Keratinocyte (primary cell): ENCODE measurements around the gene COPS8.

Experiments
- EZH2 ChIP-seq: IDR thresholded peaks from one replicate; pipeline ENCODE4 v1.6.1; 2012; ENCODE audit warnings: inconsistent platforms, mild to moderate bottlenecking, low read length, moderate library complexity
- TF ChIP-seq, protein P1 (sequence below), 3 experiments: IDR thresholded peaks in 1 of 3; conservative IDR thresholded peaks in 1 of 3; optimal IDR thresholded peaks in 1 of 3; 2 replicates in 2 of 3; 3 replicates in 1 of 3; pipeline versions ENCODE3 to v1.5.1; 2011; ENCODE audit warnings: low read length in 3 of 3, mild to moderate bottlenecking in 3 of 3, moderate library complexity in 2 of 3, control low read depth in 1 of 3, inconsistent platforms in 1 of 3; ENCODE audit not compliant: insufficient read depth in 2 of 3; ENCODE audit errors: extremely low read depth in 1 of 3

- TF ChIP-seq, protein P1, sequence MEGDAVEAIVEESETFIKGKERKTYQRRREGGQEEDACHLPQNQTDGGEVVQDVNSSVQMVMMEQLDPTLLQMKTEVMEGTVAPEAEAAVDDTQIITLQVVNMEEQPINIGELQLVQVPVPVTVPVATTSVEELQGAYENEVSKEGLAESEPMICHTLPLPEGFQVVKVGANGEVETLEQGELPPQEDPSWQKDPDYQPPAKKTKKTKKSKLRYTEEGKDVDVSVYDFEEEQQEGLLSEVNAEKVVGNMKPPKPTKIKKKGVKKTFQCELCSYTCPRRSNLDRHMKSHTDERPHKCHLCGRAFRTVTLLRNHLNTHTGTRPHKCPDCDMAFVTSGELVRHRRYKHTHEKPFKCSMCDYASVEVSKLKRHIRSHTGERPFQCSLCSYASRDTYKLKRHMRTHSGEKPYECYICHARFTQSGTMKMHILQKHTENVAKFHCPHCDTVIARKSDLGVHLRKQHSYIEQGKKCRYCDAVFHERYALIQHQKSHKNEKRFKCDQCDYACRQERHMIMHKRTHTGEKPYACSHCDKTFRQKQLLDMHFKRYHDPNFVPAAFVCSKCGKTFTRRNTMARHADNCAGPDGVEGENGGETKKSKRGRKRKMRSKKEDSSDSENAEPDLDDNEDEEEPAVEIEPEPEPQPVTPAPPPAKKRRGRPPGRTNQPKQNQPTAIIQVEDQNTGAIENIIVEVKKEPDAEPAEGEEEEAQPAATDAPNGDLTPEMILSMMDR (optimal IDR thresholded peaks at IDR 0.05 in 1 of 3, IDR thresholded peaks at IDR 0.05 in 1 of 3, conservative IDR thresholded peaks at IDR 0.05 in 1 of 3; ENCODE audit: extremely low read depth in 1 of 3, insufficient read depth in 2 of 3, low read length in 3 of 3) = no peak
- TF ChIP-seq EZH2 = no peak
Measured at GRCh38 chr2:237137626-237138323, 52.1 kb downstream of the COPS8 start.
